HG02623 (cell line): ENCODE data around the gene KYAT1.
"Not testable (repeated sequence)": the region's sequence is repeated elsewhere in the genome, so short reads cannot be mapped to it uniquely, and the experiment has no call there.

ENCODE experiments used
- ATAC-seq: cut with Tn5 transposase; IDR thresholded peaks from one replicate; pipeline ENCODE4 v1.9.1; 2021; ENCODE audit warnings: moderate library complexity; ENCODE audit not compliant: unreplicated experiment

KYAT1 gene

GRCh38 chr9:128886211-128886891, 4.6 kb upstream of the KYAT1 start:
- no peak for ATAC-seq

- no peak for ATAC-seq
Measured at GRCh38 chr9:128885798-128886197, 4.0 kb upstream of the KYAT1 start.

- no peak for ATAC-seq
Measured at GRCh38 chr9:128885376-128885775, 3.6 kb upstream of the KYAT1 start.

GRCh38 chr9:128884164-128884563, 2.4 kb upstream of the KYAT1 start:
- ATAC-seq, result no peak

GRCh38 chr9:128882677-128883603, 1.2 kb upstream of the KYAT1 start:
- no peak for ATAC-seq

- ATAC-seq, result no peak
Measured at GRCh38 chr9:128877852-128878251, 3.9 kb downstream of the KYAT1 start.

- ATAC-seq, result not testable (repeated sequence)
Measured at GRCh38 chr9:128870941-128871265, 10.8 kb downstream of the KYAT1 start.

GRCh38 chr9:128870128-128870940, 11.4 kb downstream of the KYAT1 start:
- no peak for ATAC-seq

GRCh38 chr9:128863647-128864046, 18.1 kb downstream of the KYAT1 start:
- ATAC-seq, result no peak

- ATAC-seq, result no peak
Measured at GRCh38 chr9:128862401-128862851, 19.3 kb downstream of the KYAT1 start.

- no peak for ATAC-seq
Measured at GRCh38 chr9:128861501-128861900, 20.2 kb downstream of the KYAT1 start.

- no peak for ATAC-seq
Measured at GRCh38 chr9:128860937-128861336, 20.8 kb downstream of the KYAT1 start.

GRCh38 chr9:128858476-128858875, 23.3 kb downstream of the KYAT1 start:
- ATAC-seq, result not testable (repeated sequence)

- ATAC-seq, result not testable (repeated sequence)
Measured at GRCh38 chr9:128854454-128854853, 27.3 kb downstream of the KYAT1 start.

- ATAC-seq, result not testable (repeated sequence)
Measured at GRCh38 chr9:128852646-128853045, 29.1 kb downstream of the KYAT1 start.

- ATAC-seq, result not testable (repeated sequence)
Measured at GRCh38 chr9:128851779-128852600, 29.8 kb downstream of the KYAT1 start.

GRCh38 chr9:128851024-128851423, 30.7 kb downstream of the KYAT1 start:
- not testable (repeated sequence) for ATAC-seq

- no peak for ATAC-seq
Measured at GRCh38 chr9:128847803-128848202, 33.9 kb downstream of the KYAT1 start.

GRCh38 chr9:128846680-128847030, 35.1 kb downstream of the KYAT1 start:
- no peak for ATAC-seq

- no peak for ATAC-seq
Measured at GRCh38 chr9:128845186-128845931, 36.4 kb downstream of the KYAT1 start.
